HG03196 (cell line): ENCODE measurements around the gene TH.
"Not testable (repeated sequence)": the region's sequence is repeated elsewhere in the genome, so short reads cannot be mapped to it uniquely, and the experiment has no call there.

Experiments used
- ATAC-seq: cut with Tn5 transposase; IDR thresholded peaks from one replicate; pipeline ENCODE4 v1.9.1; 2021; ENCODE audit not compliant: unreplicated experiment

The TH gene

DNA sequence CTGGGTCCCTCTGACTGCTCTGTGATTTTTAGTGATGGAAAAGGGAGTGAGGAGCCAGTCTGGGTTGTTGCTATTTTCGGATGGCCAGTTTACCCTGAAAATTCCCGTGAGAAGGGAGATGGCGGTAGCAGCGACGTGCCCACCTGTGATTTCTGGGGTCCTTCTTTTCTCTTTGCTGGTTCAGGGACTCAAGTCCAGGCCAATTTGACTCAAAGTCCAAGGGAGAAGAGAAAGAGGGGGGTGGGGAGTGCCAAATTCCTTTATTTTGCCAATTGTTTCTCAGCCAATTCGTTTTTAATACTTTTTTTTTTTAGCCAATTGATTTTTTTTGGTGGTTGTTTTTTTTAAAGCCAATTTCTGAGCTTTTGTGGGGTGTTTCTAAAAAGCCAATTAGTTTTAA is 39.4 kb downstream of the TH start:
- no peak for ATAC-seq

DNA sequence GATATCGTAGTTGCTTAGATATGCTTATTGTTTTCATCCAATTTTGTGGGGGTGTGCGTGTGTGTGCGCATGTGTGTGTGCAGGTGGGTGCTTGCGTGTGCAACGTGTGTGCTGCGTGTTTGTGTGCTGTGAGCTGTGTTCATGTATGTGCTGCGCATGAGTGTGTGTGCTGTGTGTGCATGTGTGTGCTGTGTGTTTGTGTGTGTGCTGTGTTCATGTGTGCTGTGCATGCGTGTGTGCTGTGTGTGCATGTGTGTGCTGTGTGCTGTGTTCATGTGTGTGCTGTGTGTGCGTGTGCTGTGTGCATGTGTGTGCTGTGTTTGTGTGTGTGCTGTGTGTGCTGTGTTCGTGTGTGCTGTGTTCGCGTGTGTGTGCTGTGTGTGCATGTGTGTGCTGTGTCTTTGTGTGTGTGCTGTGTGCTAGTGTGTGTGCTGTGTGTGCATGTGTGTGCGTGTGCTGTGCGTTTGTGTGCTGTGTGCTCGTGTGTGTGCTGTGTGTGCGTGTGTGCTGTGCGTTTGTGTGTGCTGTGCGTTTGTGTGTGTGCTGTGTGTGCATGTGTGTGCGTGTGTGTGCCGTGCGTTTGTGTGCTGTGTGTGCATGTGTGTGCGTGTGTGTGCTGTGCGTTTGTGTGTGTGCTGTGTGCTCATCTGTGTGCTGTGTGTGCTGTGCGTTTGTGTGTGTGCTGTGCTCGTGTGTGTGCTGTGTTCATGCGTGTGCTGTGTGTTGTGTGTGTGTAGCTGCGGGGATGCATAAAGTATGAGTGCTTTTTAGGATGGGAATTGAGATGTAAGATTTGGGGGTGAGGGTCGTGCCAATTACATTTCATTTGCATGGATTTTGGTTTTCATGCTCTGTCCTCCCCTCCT is 40.0 kb downstream of the TH start:
- ATAC-seq: no peak

- no peak for ATAC-seq
Observed at GRCh38 chr11:2130881-2131352, 40.7 kb downstream of the TH start.

DNA sequence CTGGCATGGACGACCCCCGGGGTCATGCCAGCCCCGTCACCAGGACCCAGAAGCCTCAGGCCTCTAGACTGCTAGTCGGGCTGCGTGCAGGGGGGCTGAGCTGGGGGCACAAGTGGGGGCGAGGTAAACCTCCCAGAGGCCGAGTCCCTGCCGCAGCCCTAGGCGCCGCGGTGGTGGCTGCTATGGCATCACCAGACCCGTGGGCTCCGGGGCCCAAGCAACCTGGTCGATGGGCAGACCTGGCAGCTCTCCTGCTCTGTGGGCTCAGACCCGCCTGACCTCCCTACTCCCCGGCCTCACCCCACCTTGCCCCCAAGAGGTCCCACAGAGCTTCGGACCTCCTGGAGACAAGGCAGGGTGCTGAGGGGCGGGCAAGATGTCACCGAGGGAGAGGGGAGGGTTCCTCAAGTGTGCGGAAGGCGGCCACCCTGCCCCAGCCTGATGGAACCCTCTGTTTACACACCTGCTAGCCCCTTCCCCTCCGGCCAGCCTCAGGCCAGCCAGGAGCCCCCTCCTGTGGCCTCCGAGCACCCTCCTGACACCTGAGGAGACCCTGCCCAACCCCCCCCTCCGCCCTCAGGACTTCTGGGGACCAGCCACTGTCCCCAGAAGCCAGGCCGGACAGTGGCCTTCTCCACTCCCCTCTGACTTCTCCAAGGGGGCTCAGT is 41.8 kb downstream of the TH start:
- ATAC-seq: no peak

DNA sequence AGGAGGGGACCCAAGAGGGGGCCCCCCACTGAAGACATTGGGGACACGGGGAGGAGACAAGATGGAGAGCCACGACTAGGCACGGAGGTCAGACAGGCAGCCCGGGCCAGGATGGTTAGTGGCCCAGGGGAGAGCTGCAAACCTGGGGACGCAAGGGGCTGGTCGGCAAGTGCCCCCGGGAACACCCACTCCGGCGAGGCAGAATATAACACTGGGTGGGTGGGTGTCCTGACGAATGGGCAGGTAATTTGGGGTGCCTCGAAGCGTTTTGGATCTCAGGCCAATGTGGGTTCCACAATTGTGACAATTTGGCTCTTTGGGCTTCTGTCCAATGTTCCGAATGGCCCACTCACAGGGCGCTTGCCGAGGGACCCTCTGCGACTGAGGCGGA is 42.3 kb downstream of the TH start:
- ATAC-seq: no peak

DNA sequence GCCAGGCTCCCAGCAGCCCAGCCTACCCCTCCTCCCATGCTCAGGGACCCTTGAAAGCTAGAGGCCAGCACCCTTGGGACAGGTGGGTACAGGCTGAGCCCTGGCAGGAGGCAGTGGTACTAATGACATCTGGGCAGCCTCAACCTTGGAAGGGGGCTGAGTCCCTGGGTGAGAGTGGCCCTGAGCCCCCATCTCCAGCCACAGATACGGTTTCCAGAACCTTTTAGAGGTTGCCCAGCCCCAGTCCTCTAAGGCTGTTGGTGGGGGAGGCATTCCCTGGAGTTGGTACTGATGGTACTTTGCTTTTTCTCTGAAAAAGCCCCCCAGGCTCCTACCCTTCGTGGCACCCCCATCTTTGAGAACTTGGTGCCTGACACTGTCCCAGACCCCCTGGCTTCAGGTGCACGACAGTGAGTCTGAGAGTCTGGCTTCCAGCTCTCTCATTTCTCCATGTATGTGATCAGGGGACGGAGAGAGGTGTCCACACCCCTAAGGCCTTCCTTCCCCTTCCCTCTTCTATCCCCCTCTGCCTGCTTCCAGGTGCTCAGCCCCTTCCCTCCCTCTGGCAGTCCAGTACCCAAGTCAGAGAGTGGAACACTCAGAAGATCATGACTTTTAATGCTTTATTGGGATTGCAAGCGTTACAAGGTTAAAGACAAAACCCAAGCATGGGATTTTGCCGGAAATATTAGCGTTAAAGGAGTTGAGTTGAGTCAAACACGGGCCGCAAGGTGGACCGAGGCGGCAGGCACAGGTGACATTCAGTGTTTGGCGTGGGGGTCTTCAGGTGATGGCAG is 42.9 kb downstream of the TH start:
- no peak for ATAC-seq

- ATAC-seq: no peak
Observed at GRCh38 chr11:2128130-2128510, 43.5 kb downstream of the TH start.

DNA sequence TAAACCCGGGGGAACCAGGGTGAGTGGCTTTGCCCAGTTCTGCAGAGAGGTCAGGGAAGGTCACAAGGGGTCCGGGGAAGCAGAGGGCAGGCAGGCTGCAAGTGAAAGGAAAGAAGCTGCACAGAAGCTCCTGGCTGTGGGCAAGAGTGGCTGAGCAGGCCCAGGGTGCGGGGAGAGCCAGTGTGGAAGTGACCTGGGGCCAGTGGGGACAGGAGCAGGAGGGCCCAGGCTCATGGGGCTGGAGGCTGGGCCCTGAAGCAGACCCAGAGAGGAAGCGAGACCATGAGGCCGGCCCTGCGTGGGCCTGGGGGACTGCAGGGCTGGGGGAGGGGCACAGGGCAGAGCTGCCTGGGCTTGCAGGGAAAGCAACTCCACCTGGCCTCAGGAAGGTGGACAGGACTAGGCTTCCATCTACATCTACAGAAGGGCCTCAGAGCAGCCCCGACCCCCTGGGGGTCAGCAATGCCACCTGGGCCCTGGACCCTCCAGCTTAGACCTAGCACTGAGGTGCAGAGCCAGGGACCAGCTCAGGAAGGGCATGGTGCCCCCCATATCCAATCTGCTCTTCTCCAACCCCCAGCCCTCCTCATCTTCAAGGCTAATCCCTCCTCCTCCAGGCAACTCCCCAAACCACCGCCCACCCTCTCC is 44.0 kb downstream of the TH start:
- no peak for ATAC-seq

- ATAC-seq: no peak
Observed at GRCh38 chr11:2126520-2127085, 45.0 kb downstream of the TH start.

- ATAC-seq: not testable (repeated sequence)
Observed at GRCh38 chr11:2124736-2125484, 46.7 kb downstream of the TH start.

- ATAC-seq: no peak
Observed at GRCh38 chr11:2123628-2123960, 48.0 kb downstream of the TH start.

- no peak for ATAC-seq
Observed at GRCh38 chr11:2122907-2123627, 48.5 kb downstream of the TH start.

- ATAC-seq: no peak
Observed at GRCh38 chr11:2122222-2122906, 49.3 kb downstream of the TH start.

DNA sequence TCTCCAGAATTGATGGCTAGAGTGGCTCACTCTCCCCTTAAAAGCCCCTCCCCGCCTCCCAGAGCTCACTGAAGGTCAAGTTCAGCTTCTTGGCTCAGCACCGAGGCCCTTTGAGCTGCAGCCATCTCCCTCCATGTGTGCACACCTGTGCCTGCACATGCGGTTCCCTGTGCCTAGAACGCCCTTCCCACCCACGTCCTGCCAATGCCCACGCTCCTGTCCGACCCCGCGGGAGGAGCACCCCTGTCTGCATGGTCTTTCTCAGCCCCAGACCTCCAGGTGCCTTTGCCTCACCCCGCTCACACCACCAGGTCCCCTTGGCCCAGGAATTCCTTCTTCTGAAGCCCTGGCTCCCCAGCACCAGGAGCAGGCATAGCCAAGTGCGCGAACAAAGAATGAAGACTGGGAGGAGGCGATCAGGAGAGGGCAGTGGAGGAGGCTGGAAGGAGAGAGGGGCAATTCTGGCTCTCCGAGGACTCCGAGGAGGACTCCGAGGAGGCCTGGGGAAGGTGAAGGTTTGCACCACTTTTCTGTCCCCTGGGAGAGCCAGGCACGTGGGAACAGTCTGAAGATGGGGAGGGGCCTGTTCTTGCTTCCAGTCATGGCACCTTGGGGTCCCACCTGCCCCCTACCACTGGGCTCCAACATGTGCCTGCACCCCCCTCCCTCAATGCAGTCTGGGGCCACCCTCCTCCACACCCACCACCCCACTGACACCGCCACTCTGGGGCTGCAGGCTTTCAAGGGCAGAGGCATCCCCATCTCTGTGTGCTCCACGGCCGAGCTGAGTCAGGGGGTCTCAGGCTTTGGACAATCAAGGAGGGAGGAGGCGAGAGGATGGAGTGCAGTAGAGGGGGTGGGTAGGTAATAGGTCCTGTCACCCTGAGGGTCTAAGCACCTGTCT is 50.1 kb downstream of the TH start:
- ATAC-seq: no peak

GRCh38 chr11:2120359-2121100 is 51.1 kb downstream of the TH start:
- no peak for ATAC-seq

GRCh38 chr11:2118677-2119076 is 52.9 kb downstream of the TH start:
- ATAC-seq: no peak

- ATAC-seq: no peak
Observed at GRCh38 chr11:2116680-2117079, 54.9 kb downstream of the TH start.
